Breast epithelium (tissue), 3 donors: ENCODE data around the gene AARS2.

Experiments used
- POLR2A ChIP-seq: fragments of 450-650 bp; IDR thresholded peaks from one replicate; pipeline ENCODE4 v1.6.1; 2016; ENCODE audit warnings: antibody characterized with exemption, mild to moderate bottlenecking, moderate library complexity
- POLR2AphosphoS5 ChIP-seq, 3 donors: sonication (generic); formaldehyde crosslinking; IDR thresholded peaks; one replicate each; pipeline ENCODE4 v1.6.1; 2017; ENCODE audit warnings: antibody characterized with exemption in 3 of 3
- TF ChIP-seq, protein P1 (sequence below), 3 donors: fragments of 450-650 bp; IDR thresholded peaks; one replicate each; pipeline ENCODE4 v1.5.1; 2016 to 2017; ENCODE audit warnings: antibody characterized with exemption in 3 of 3, mild to moderate bottlenecking in 3 of 3, moderate library complexity in 3 of 3

DNA sequence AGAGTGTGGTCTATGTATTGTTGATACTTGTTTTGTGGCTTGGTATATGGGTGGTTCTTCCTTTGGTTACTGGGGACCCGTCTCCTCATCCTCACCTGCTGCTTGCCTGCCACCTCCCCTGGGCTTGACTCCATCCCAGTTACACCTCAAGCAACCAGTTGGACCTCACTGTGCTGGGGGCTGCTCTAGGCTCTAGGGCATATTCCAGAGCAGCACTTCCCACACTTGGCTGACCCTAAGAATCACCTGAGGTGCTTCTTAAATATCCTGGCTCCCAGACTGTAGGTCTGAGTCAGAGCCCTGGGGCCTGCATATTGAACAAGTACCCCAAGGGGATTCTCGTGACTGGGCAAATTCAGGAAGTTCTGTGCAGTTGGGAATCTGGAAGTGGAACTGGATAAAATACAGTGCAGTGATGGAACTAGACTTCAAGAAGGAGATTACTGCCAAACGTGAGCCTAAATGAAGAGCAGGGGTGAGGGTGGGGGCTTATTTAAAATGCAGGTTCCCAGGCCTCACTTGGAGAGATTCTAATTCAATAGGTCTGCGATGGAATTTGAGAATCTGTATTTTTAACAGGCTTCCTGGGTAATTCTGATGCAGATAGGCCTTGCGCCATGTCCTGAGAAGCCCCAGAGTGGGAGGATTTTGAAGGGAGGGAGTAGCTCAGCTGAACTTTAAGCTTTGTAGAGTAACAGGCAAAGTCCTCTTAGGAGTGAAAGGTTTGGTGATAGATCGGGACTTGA, 36.9 kb upstream of the AARS2 start:
- TF ChIP-seq, protein P1, sequence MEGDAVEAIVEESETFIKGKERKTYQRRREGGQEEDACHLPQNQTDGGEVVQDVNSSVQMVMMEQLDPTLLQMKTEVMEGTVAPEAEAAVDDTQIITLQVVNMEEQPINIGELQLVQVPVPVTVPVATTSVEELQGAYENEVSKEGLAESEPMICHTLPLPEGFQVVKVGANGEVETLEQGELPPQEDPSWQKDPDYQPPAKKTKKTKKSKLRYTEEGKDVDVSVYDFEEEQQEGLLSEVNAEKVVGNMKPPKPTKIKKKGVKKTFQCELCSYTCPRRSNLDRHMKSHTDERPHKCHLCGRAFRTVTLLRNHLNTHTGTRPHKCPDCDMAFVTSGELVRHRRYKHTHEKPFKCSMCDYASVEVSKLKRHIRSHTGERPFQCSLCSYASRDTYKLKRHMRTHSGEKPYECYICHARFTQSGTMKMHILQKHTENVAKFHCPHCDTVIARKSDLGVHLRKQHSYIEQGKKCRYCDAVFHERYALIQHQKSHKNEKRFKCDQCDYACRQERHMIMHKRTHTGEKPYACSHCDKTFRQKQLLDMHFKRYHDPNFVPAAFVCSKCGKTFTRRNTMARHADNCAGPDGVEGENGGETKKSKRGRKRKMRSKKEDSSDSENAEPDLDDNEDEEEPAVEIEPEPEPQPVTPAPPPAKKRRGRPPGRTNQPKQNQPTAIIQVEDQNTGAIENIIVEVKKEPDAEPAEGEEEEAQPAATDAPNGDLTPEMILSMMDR (IDR thresholded peaks at IDR 0.05), result no peak
- TF ChIP-seq POLR2A, result no peak
- TF ChIP-seq POLR2AphosphoS5 (IDR thresholded peaks at IDR 0.05), result no peak
